HG03064 (cell line): ENCODE measurements around the gene MYO18B.

Source experiments
- ATAC-seq: cut with Tn5 transposase; IDR thresholded peaks from one replicate; pipeline ENCODE4 v1.9.1; 2021; ENCODE audit warnings: low read depth; ENCODE audit not compliant: unreplicated experiment

Gene MYO18B

DNA sequence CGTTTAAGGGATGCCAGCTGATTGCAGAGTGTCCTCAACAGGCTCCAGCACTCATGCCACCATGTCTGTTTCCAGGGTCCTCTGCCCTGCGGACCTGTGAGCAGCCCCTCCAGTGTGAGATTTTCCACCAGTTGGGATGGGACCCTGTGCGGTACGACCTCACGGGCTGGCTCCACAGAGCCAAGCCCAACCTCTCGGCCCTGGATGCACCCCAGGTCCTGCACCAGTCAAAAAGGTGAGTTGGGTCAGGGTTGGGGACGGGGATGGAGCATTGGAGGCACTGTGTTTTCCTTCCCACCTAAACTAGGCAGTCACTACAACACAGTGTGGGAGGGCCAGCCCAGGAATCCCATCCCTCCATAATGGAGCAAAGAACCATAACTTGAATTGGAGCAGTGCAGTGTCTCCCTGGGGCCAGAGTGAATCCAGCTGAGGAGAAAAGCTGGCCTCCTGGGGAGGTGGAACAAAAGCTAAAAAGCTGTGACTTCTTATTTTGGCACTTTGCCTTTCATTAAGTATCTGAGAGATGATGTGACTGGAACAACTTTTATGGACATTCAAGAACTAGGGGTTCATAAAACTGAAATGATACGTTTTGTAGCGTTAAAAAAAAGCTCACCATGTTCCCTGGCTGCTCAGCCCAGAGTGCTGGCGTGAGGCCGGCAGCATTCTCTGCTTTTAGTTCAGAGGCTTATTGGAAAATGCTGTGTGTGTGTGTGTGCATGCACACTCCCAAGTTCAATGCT lies 101.8 kb downstream of the MYO18B start:
- ATAC-seq: no peak

DNA sequence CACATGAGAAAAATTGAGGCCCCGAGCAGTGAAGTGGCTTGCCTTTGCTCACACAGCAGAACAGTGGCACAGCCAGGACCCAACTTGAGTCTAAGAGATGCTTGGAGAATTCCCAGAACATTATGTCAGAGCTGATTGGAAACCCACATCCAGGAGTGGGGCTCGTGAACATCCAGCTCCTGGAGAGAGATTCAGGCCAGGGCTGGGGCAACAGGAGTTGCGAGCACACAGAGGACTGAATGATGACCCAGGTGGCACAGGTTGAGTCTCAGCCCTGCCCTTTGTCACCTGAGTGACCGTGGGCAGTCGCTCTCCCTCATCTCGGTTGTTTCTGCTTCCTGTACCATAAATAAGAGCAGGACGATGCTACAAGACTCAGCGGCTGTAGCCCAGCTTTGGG lies 102.6 kb downstream of the MYO18B start:
- no peak for ATAC-seq

- no peak for ATAC-seq
Measured at GRCh38 chr22:25845985-25846745, 104.2 kb downstream of the MYO18B start.

DNA sequence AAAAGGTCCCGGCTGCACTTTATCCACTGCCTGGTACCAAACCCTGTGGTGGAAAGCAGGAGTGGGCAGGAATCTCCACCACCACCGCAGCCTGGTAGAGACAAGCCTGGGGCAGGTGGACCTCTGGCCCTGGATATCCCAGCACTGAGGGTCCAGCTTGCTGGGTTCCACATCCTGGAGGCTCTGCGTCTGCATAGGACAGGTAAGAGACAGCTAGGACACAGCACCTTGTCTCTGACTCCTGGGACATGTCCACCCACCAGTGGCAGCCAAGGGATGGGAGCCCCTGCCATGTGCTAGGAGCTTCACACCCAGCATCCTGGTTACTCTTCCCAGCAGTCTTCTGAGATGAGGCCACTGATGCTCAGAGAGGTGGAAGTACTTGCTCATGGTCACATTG lies 105.5 kb downstream of the MYO18B start:
- ATAC-seq: no peak

- no peak for ATAC-seq
Measured at GRCh38 chr22:25848954-25849353, 107.0 kb downstream of the MYO18B start.

DNA sequence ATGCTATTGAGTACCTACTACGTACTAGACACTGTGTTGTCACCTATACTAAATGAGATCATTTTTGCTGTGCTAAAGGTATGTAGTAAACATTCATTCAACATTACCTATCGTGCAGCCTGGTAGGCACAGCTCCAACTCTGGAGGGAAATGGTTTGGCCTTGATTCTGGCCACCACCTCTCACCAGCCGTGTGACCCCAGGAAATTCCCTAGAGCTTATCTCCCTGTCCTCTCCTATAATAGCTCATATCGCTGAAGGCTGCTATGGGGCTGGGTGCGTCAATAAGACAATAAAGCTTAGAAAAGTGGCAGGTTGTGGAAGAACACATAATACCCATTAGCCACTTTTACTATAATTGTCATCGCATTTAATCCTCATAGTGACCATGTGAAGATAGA lies 107.5 kb downstream of the MYO18B start:
- ATAC-seq: no peak

DNA sequence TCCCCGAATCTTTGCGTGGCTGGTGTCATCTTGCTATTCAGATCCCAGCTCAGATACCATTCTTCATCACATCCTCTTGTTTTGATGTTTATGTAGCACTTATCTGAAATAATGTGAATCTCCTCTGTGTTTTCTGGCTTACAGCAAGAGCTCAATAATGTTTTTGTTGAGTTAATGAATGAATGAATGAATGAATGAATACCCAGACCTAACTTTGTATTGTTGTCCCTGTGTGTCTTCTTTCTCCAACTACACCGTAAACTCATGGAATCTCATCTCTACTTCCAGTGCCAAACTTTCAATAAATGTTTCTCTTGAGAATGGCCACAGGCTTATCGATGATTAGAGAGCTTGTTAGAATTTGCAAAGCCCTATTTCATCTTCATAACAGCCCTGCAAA lies 110.2 kb downstream of the MYO18B start:
- ATAC-seq: no peak

- no peak for ATAC-seq
Measured at GRCh38 chr22:25853078-25853477, 111.1 kb downstream of the MYO18B start.

GRCh38 chr22:25853501-25854284 lies 111.7 kb downstream of the MYO18B start:
- no peak for ATAC-seq

GRCh38 chr22:25869771-25870170 lies 127.8 kb downstream of the MYO18B start:
- no peak for ATAC-seq

DNA sequence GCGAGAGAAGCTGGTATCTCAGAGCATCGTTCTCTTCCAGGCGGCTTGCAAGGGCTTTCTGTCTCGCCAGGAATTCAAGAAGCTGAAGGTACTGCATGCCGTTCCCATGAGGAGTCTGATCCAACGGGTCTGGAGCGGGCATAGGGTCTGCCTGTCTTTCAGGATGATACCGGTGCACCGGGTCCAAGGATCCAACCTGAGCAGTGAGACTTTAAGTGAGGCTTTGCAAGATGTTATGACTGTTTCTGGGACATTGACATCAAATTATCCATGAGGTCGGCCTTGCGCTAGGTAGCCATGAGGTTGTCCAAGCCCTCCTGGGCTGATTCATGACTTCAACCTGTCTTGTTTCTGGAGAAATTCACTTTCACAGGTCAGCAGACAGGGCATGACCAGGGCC lies 132.3 kb downstream of the MYO18B start:
- ATAC-seq: no peak

DNA sequence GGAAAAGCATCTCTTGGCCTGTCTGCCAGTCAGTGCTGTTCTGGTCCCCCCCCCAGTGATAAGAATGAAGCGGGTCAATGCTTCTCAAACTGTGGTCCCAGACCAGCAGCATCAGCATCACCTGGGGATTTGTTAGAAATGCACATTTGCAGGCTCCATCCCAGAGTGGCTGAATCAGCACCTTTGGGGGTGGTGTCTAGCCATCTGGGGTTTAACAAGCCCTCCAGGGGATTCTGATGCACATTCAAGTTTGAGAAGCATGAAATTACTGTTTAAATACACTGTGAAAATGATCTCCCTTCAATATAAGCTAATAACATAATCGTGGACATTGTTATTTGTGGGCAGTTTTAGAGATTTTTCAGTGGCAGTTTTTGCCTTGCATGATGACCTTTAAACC lies 133.5 kb downstream of the MYO18B start:
- ATAC-seq: no peak

GRCh38 chr22:25876871-25877270 lies 134.9 kb downstream of the MYO18B start:
- ATAC-seq: no peak

- ATAC-seq: no peak
Measured at GRCh38 chr22:25878933-25879332, 136.9 kb downstream of the MYO18B start.

DNA sequence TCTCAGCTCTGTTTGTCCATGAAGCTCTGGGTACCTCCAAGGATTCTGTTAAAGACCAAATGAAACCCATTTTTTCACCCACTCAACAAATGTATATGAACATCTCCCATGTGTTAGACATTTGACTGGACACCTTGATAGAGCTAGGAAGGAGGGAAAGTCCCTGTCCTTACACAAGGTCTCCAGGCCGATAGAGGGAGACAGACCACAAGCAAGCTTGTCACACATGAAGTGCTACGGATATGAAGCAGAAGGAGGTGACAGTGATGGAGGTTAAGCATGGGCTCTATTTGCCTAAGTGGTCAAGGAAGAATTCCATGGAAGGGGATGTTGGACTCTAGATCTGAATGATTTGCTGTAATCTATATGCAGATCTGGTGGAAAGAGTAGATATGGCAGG lies 138.5 kb downstream of the MYO18B start:
- no peak for ATAC-seq

DNA sequence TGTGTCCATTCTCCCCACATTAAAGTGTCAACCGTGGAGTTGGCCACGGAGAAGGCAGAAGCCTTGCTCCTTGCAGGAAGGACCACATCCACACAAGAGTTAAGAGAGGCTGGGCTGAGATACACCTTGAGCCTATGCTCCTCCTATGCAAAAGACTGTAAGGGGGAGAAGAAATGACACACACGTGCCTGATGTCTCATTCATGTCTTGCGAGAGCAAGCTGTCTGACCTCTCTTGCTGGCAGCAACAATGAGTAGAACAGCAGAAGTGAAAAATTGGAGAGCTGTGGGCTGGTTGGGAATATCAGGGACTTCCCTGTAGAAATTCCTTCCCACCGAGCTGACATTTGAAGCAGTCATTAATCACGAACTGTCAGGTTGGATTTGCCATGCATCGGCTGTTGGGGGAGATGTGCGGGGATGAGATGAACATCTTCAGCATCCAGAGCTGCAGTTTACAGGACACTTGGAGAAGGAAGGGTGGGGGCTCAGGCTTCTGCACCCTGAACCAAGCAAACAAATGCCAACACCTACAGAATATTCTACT lies 139.3 kb downstream of the MYO18B start:
- ATAC-seq: no peak

- no peak for ATAC-seq
Measured at GRCh38 chr22:25882360-25882759, 140.4 kb downstream of the MYO18B start.

DNA sequence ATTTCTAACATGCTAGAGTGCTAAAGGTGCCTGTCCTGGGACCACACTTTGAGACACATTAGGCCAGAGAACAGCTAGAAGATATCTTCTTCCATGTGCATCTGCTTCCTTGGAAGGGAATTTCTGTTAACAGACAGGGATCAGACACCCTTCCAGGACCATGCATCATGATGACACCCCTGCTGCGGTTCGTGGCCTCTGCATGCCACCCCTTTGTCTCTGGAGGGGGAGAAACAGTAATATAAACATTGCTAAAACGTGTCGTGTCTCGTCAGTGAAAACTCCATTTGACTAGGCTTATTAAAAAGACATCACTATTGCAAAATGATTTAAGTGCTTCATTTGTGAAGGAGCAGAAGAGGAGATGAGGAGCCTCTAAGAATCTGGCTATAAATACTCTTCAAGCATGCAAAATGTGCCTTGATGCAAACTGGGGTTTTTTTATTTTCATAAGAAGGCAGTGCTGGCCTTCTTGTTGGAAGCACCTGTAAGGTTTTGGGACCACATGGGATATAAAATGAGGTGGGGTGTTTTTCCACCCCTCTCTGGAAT lies 141.6 kb downstream of the MYO18B start:
- ATAC-seq: no peak

- ATAC-seq: no peak
Measured at GRCh38 chr22:25884121-25884520, 142.1 kb downstream of the MYO18B start.

DNA sequence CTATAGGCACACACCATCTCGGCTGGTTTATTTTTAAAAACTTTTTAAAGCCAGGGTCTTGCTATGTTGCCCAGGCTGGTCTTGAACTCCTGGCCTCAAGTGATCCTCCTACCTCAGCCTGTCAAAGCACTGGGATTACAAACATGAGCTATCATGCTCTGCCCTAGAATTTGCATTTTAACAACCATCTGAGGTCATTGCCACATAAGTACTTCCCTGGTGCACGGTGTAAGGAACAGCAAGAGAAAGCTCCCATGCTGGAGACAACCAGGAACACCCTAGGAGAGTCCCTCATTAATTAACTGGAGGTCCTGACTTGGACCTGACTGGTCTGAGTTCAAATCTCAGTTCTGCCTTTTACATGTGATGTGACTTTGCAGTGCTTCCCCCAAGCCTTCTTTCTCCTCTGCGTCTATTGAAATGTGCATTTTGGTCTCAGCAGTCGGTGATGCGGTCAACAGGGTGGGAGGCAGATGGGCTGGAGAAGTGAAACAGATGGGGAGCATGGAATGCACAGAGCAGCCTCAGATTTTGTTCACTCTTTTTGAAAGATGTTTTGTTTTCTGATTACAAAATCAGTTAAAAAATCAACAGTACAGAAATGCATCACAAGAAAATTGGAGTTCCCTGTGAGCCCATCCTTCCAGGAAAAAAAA lies 146.5 kb downstream of the MYO18B start:
- no peak for ATAC-seq
